SU-DHL-6 (cell line): Measurements from ENCODE around the gene RHOB.

Source experiments
- EZH2phosphoT487 ChIP-seq: fragments of 200-600 bp; sonication (generic), shearing (Covaris generic); conservative IDR thresholded peaks from 2 replicates; pipeline ENCODE4 v1.6.1; 2018; ENCODE audit warnings: mild to moderate bottlenecking, antibody characterized with exemption, low read length, moderate library complexity, mixed read lengths
- TF ChIP-seq, protein P1 (sequence below): fragments of 200-600 bp; sonication (generic); IDR thresholded peaks from one replicate; pipeline ENCODE4 v1.5.1; 2017; ENCODE audit warnings: antibody characterized with exemption, mild to moderate bottlenecking, low read length, moderate library complexity; ENCODE audit not compliant: insufficient read depth, poor library complexity, severe bottlenecking

DNA sequence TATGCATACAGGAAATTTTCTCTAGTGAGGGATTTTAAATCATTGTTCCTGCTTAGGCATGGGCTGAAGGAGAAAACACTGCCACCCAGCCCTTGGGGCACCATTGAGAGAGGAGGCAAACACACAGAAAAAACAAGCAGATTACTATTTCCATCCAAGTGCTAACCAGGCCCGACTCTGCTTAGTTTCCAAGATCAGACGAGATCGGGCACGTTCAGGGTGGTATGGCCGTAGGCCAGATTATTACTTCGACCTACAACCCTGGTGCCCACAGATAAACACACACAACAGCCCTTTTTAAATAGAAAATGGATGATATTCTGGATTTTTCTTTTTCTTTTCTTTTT lies 45.4 kb upstream of the RHOB start:
- TF ChIP-seq, protein P1, sequence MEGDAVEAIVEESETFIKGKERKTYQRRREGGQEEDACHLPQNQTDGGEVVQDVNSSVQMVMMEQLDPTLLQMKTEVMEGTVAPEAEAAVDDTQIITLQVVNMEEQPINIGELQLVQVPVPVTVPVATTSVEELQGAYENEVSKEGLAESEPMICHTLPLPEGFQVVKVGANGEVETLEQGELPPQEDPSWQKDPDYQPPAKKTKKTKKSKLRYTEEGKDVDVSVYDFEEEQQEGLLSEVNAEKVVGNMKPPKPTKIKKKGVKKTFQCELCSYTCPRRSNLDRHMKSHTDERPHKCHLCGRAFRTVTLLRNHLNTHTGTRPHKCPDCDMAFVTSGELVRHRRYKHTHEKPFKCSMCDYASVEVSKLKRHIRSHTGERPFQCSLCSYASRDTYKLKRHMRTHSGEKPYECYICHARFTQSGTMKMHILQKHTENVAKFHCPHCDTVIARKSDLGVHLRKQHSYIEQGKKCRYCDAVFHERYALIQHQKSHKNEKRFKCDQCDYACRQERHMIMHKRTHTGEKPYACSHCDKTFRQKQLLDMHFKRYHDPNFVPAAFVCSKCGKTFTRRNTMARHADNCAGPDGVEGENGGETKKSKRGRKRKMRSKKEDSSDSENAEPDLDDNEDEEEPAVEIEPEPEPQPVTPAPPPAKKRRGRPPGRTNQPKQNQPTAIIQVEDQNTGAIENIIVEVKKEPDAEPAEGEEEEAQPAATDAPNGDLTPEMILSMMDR, result no peak
- no peak for TF ChIP-seq EZH2phosphoT487
